Panc1 (cell line): ENCODE results near the gene SEMA4D.

Source experiments
- POLR2AphosphoS5 ChIP-seq: IDR thresholded peaks from 2 replicates; pipeline ENCODE4 v1.6.1; 2012; ENCODE audit warnings: mild to moderate bottlenecking, low read depth, low read length, moderate library complexity
- SIN3A ChIP-seq: IDR thresholded peaks from 2 replicates; pipeline ENCODE4 v1.6.1; 2012; ENCODE audit warnings: low read depth, mild to moderate bottlenecking, low read length, moderate library complexity, borderline replicate concordance; ENCODE audit not compliant: insufficient read depth
- TCF7L2 ChIP-seq: IDR thresholded peaks from 2 replicates; pipeline ENCODE4 v1.6.1; 2011; ENCODE audit warnings: mild to moderate bottlenecking, low read depth, low read length, inconsistent platforms
- TF ChIP-seq, protein P1 (sequence below): fragments of 450-650 bp; IDR thresholded peaks from 2 replicates; pipeline ENCODE4 v1.5.1; 2017; ENCODE audit warnings: mild to moderate bottlenecking
- TF ChIP-seq, protein P2 (sequence below), 2 experiments: IDR thresholded peaks; 2 replicates each; pipeline ENCODE4 v1.6.1; 2011 to 2012; ENCODE audit warnings: low read depth in 2 of 2, control low read depth in 1 of 2, low read length in 1 of 2, mild to moderate bottlenecking in 1 of 2, moderate library complexity in 1 of 2; ENCODE audit not compliant: insufficient read depth in 1 of 2

DNA sequence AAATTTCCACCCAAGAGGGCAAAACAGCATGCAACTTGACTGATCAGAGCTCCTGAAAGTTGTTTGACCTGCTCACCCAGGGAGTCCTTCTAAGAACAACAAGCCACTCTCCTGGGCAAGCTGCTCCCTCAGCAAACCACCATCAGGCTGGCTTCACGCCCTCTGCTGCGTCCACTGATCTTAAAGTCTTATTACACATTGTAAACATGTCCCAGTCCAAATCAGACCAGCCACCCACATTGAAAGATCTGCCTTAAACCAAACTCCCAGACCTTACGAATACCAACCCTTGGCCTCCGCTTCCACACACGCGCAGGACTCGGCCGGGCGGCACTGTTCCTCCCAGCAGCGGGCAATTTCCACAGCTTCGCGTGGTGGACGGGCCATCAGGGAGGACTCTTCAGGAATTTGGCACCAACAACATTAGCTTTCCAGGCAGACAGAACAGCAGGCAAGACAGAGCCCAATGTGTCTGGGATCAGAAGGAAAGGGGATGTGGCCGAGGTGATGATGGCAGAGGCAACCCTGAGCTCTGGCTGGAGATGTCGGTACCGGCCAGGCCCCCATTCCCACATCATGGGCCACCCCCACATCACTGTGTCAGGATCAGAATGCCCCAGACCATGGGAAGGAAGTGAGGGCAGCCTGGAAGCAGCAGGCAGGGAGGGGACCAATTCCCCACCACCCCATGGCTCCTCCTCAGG, 56.8 kb downstream of the SEMA4D start:
- TF ChIP-seq SIN3A = no peak
- TF ChIP-seq, protein P1, sequence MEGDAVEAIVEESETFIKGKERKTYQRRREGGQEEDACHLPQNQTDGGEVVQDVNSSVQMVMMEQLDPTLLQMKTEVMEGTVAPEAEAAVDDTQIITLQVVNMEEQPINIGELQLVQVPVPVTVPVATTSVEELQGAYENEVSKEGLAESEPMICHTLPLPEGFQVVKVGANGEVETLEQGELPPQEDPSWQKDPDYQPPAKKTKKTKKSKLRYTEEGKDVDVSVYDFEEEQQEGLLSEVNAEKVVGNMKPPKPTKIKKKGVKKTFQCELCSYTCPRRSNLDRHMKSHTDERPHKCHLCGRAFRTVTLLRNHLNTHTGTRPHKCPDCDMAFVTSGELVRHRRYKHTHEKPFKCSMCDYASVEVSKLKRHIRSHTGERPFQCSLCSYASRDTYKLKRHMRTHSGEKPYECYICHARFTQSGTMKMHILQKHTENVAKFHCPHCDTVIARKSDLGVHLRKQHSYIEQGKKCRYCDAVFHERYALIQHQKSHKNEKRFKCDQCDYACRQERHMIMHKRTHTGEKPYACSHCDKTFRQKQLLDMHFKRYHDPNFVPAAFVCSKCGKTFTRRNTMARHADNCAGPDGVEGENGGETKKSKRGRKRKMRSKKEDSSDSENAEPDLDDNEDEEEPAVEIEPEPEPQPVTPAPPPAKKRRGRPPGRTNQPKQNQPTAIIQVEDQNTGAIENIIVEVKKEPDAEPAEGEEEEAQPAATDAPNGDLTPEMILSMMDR = no peak
- TF ChIP-seq POLR2AphosphoS5 = no peak
- TF ChIP-seq TCF7L2 = no peak
- TF ChIP-seq, protein P2, sequence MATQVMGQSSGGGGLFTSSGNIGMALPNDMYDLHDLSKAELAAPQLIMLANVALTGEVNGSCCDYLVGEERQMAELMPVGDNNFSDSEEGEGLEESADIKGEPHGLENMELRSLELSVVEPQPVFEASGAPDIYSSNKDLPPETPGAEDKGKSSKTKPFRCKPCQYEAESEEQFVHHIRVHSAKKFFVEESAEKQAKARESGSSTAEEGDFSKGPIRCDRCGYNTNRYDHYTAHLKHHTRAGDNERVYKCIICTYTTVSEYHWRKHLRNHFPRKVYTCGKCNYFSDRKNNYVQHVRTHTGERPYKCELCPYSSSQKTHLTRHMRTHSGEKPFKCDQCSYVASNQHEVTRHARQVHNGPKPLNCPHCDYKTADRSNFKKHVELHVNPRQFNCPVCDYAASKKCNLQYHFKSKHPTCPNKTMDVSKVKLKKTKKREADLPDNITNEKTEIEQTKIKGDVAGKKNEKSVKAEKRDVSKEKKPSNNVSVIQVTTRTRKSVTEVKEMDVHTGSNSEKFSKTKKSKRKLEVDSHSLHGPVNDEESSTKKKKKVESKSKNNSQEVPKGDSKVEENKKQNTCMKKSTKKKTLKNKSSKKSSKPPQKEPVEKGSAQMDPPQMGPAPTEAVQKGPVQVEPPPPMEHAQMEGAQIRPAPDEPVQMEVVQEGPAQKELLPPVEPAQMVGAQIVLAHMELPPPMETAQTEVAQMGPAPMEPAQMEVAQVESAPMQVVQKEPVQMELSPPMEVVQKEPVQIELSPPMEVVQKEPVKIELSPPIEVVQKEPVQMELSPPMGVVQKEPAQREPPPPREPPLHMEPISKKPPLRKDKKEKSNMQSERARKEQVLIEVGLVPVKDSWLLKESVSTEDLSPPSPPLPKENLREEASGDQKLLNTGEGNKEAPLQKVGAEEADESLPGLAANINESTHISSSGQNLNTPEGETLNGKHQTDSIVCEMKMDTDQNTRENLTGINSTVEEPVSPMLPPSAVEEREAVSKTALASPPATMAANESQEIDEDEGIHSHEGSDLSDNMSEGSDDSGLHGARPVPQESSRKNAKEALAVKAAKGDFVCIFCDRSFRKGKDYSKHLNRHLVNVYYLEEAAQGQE (IDR thresholded peaks at IDR 0.05; ENCODE audit: insufficient read depth in 1 of 2, low read depth in 2 of 2, low read length in 1 of 2) = no peak
